DMS153 treated with DMSO at 0.1 percent for 48 hours (cell line): ENCODE data around the gene CDHR3.
A peak's percentile ranks its signal among the peaks of the same experiment; 100 is the strongest.

ENCODE experiments used
- DNase-seq: peaks from one replicate; lab custom pipeline; 2025; ENCODE audit not compliant: unreplicated experiment; lab: John Stamatoyannopoulos, UW

CDHR3 gene

GRCh38 chr7:106063024-106063423 is 100.0 kb downstream of the CDHR3 start:
- DNase-seq, result no peak

GRCh38 chr7:106063692-106064091 is 100.6 kb downstream of the CDHR3 start:
- no peak for DNase-seq

- DNase-seq, result no peak
These were observed 101.3 kb downstream of the CDHR3 start for GRCh38 chr7:106064316-106064715.

- DNase-seq, result peak; percentile 38
These were observed 101.9 kb downstream of the CDHR3 start for GRCh38 chr7:106064771-106065574.

- DNase-seq, result no peak
These were observed 102.8 kb downstream of the CDHR3 start for GRCh38 chr7:106065575-106066500.

GRCh38 chr7:106067678-106068077 is 104.6 kb downstream of the CDHR3 start:
- DNase-seq, result no peak

- no peak for DNase-seq
These were observed 105.5 kb downstream of the CDHR3 start for GRCh38 chr7:106068538-106068961.

GRCh38 chr7:106068986-106069385 is 105.9 kb downstream of the CDHR3 start:
- DNase-seq, result no peak

- no peak for DNase-seq
These were observed 106.6 kb downstream of the CDHR3 start for GRCh38 chr7:106069471-106070200.

- no peak for DNase-seq
These were observed 107.1 kb downstream of the CDHR3 start for GRCh38 chr7:106070201-106070551.

GRCh38 chr7:106070567-106071254 is 107.6 kb downstream of the CDHR3 start:
- DNase-seq, result peak; percentile 70

GRCh38 chr7:106071356-106071998 is 108.4 kb downstream of the CDHR3 start:
- peak; percentile 59 for DNase-seq

GRCh38 chr7:106071999-106072714 is 109.1 kb downstream of the CDHR3 start:
- peak; percentile 88 for DNase-seq

GRCh38 chr7:106072715-106073091 is 109.6 kb downstream of the CDHR3 start:
- DNase-seq, result no peak

GRCh38 chr7:106073701-106074100 is 110.6 kb downstream of the CDHR3 start:
- no peak for DNase-seq

GRCh38 chr7:106074257-106074656 is 111.2 kb downstream of the CDHR3 start:
- no peak for DNase-seq

GRCh38 chr7:106075937-106076336 is 112.9 kb downstream of the CDHR3 start:
- DNase-seq, result no peak

- DNase-seq, result no peak
These were observed 113.5 kb downstream of the CDHR3 start for GRCh38 chr7:106076537-106076936.

GRCh38 chr7:106080300-106080987 is 117.4 kb downstream of the CDHR3 start:
- DNase-seq, result no peak
